Panc1 (cell line): ENCODE measurements around the gene KRTAP4-5. TPM values are rescaled to one million over a fixed set of nuclear protein-coding genes. Genes with fewer than 3 reads are reported as not detected.

Source experiments
- ATAC-seq: fragments of 200-7000 bp; cut with Tn5 transposase; 2 replicates; pipeline ENCODE4 v1.9.1; 2020; ENCODE audit warnings: mild to moderate bottlenecking, moderate library complexity
- BruUV-seq: library from RNA; stranded (reverse); fragments of 400-500 nt; replicated peaks from 2 replicates; lab custom pipeline; 2021; lab: Mats Ljungman, UMichigan
- CTCF ChIA-PET: fragments of 300-600 bp; sonication (Branson Sonifier 250); formaldehyde crosslinking; loops from one replicate; lab custom pipeline; 2022; ENCODE audit warnings: antibody characterized with exemption; lab: Charles Lee
- POLR2A ChIA-PET: fragments of 300-600 bp; sonication (Branson Sonifier 250); formaldehyde crosslinking; loops from one replicate; lab custom pipeline; 2022; ENCODE audit warnings: antibody characterized with exemption; lab: Charles Lee
- DNase-seq: peaks from one replicate; pipeline ENCODE4 v3.0.0-alpha.2; 2010; ENCODE audit warnings: low read depth, low spot score
- H3K27ac ChIP-seq: 2 replicates; pipeline ENCODE4 v1.5.1; 2011; ENCODE audit warnings: mild to moderate bottlenecking, low read length, inconsistent platforms
- H3K27me3 ChIP-seq: fragments of 200-500 bp; sonication (Bioruptor generic); 2 replicates; pipeline ENCODE4 v1.6.0; 2014; ENCODE audit warnings: low read length, inconsistent platforms; ENCODE audit not compliant: control insufficient read depth, insufficient read depth
- H3K36me3 ChIP-seq: fragments of 200-500 bp; sonication (Bioruptor generic); 2 replicates; pipeline ENCODE4 v1.5.1; 2014; ENCODE audit warnings: inconsistent platforms, mild to moderate bottlenecking, low read length, moderate library complexity; ENCODE audit not compliant: control insufficient read depth, insufficient read depth
- H3K4me1 ChIP-seq: 2 replicates; pipeline ENCODE4 v1.5.1; 2011; ENCODE audit warnings: inconsistent platforms, mild to moderate bottlenecking, low read length, moderate library complexity; ENCODE audit not compliant: control insufficient read depth, insufficient read depth
- H3K4me3 ChIP-seq, 2 experiments: 2 replicates each; pipeline ENCODE4 v1.5.1; 2011 to 2012; ENCODE audit warnings: low read depth in 2 of 2, low read length in 2 of 2, mild to moderate bottlenecking in 2 of 2, inconsistent platforms in 1 of 2, moderate library complexity in 1 of 2
- H3K9me3 ChIP-seq: fragments of 200-500 bp; sonication (Bioruptor generic); 2 replicates; pipeline ENCODE4 v1.5.1; 2014; ENCODE audit warnings: low read depth, mild to moderate bottlenecking, inconsistent platforms, low read length, moderate library complexity; ENCODE audit not compliant: control insufficient read depth, insufficient read depth
- CTCF ChIP-seq: fragments of 450-650 bp; IDR thresholded peaks from 2 replicates; pipeline ENCODE4 v1.5.1; 2017; ENCODE audit warnings: mild to moderate bottlenecking
- POLR2AphosphoS5 ChIP-seq: IDR thresholded peaks from 2 replicates; pipeline ENCODE4 v1.6.1; 2012; ENCODE audit warnings: mild to moderate bottlenecking, low read depth, low read length, moderate library complexity
- REST ChIP-seq, 2 experiments: IDR thresholded peaks; 2 replicates each; pipeline ENCODE4 v1.6.1; 2011 to 2012; ENCODE audit warnings: low read depth in 2 of 2, control low read depth in 1 of 2, low read length in 1 of 2, mild to moderate bottlenecking in 1 of 2, moderate library complexity in 1 of 2; ENCODE audit not compliant: insufficient read depth in 1 of 2
- SIN3A ChIP-seq: IDR thresholded peaks from 2 replicates; pipeline ENCODE4 v1.6.1; 2012; ENCODE audit warnings: low read depth, mild to moderate bottlenecking, low read length, moderate library complexity, borderline replicate concordance; ENCODE audit not compliant: insufficient read depth
- TCF7L2 ChIP-seq: IDR thresholded peaks from 2 replicates; pipeline ENCODE4 v1.6.1; 2011; ENCODE audit warnings: mild to moderate bottlenecking, low read depth, low read length, inconsistent platforms
- in situ Hi-C: cut with HindIII; loops from 2 replicates; pipeline ENCODE4 v1.10.0; 2016; ENCODE audit warnings: low sequenced_read_pairs, low pct_unique_long_range_greater_than_20kb
- intact Hi-C: fragments of 100-400 bp; cut with micrococcal nuclease; formaldehyde crosslinking; loops from one replicate; pipeline ENCODE4 v1.10.0; 2022; ENCODE audit not compliant: unreplicated experiment
- total RNA-seq: library from RNA; stranded (reverse); gene quantifications from one replicate; pipeline ENCODE4 v1.2.1, GENCODE V29; 2021; ENCODE audit not compliant: unreplicated experiment

The KRTAP4-5 gene
- total RNA-seq, 1 experiment from 2014 or later = not detected

- no peak overlapping the region for H3K27ac ChIP-seq
These were observed 15.5 kb downstream of the KRTAP4-5 start for GRCh38 chr17:41133880-41134735.

DNA sequence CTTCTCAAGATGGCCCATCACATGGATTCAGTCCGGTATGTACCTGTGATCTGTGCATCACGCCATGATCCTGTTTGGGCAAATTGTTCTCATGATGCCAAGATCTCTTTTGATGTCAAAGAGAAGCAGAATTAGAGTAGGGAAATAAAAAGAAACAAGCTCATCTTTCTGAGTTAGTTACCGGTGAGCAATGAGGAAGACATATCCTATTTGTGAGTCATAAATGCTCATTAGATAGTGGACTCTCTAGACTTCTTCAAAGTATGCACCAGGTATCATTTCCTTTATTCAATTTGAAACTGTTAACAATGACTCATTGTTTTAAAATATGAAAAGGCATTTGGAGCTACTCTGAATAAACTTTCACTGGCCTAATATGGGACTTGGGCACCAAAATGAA lies 17.6 kb downstream of the KRTAP4-5 start:
- no peaks in the 10 kb centered on the region for H3K36me3 ChIP-seq
- H3K27ac ChIP-seq = no peak overlapping the region
- TF ChIP-seq SIN3A (no peak), CTCF (no peak), POLR2AphosphoS5 (no peak), REST (IDR thresholded peaks at IDR 0.05; ENCODE audit: insufficient read depth in 1 of 2, low read depth in 2 of 2, low read length in 1 of 2) (no peak), TCF7L2 (no peak)
- in situ Hi-C loops (no loop called here), intact Hi-C loops (no loop called here)
- peaks cover 3% of the 10 kb centered on the region; the same call in 1 of the 2 replicates for H3K27me3 ChIP-seq
- H3K4me1 ChIP-seq = no peaks in the 10 kb centered on the region
- ChIA-PET CTCF (no interaction called here), POLR2A (no interaction called here)
- no peak for DNase-seq
- no TSS peak for BruUV-seq
- no peak for ATAC-seq
- H3K9me3 ChIP-seq = no peaks in the 10 kb centered on the region
- no peak overlapping the region for H3K4me3 ChIP-seq

More at GRCh38 chr17:41133880-41134735, 15.5 kb downstream of the KRTAP4-5 start:
- no TSS peak for BruUV-seq
- Histone ChIP-seq H3K27me3 (peaks cover 3% of the 10 kb centered on the region; the same call in 1 of the 2 replicates), H3K9me3 (no peaks in the 10 kb centered on the region), H3K36me3 (no peaks in the 10 kb centered on the region), H3K4me3 (no peak overlapping the region), H3K4me1 (no peaks in the 10 kb centered on the region)
- TF ChIP-seq POLR2AphosphoS5 (no peak), SIN3A (no peak), REST (IDR thresholded peaks at IDR 0.05; ENCODE audit: insufficient read depth in 1 of 2, low read depth in 2 of 2, low read length in 1 of 2) (no peak), CTCF (no peak), TCF7L2 (no peak)
- ATAC-seq (no peak), DNase-seq (no peak)
- POLR2A ChIA-PET = no interaction called here
- CTCF ChIA-PET = no interaction called here
- intact Hi-C loops = no loop called here
- in situ Hi-C loops = no loop called here
